Measurements from ENCODE around the gene THRAP3. TPM values are rescaled to one million over a fixed set of nuclear protein-coding genes. Genes with fewer than 3 reads are reported as not detected.

THRAP3 gene
- total and polyA plus RNA-seq, 2 of the 8 experiments (the other 6 are each of a cell fraction or from before 2014, with no cell fraction given): 40.2 to 183 TPM

GRCh38 chr1:36287595-36287994, 63.4 kb downstream of the THRAP3 start (continued):
- TF ChIP-seq HDAC2 (IDR thresholded peaks at IDR 0.05; ENCODE audit: borderline replicate concordance in 1 of 2, low read depth in 2 of 2, low read length in 2 of 2) (no peak), KDM5A (IDR thresholded peaks at IDR 0.05; ENCODE audit: low read length) (no peak), JUN (IDR thresholded peaks at IDR 0.05; ENCODE audit: low read depth, low read length) (no peak), HDAC6 (IDR thresholded peaks at IDR 0.05; ENCODE audit: low read depth, low read length) (no peak)

All from H1 (cell line).